CD8-positive, alpha-beta memory T cell (primary cell): ENCODE data around the gene RPL18. TPM values are rescaled to one million over a fixed set of nuclear protein-coding genes. Genes with fewer than 3 reads are reported as not detected.
A peak's percentile ranks its signal among the peaks of the same experiment; 100 is the strongest.
"Not testable (repeated sequence)": the region's sequence is repeated elsewhere in the genome, so short reads cannot be mapped to it uniquely, and the experiment has no call there.

Source experiments
- CTCF ChIA-PET: fragments of 350-600 bp; sonication (Branson Sonifier 250); formaldehyde crosslinking; loops from one replicate; lab custom pipeline; 2021; ENCODE audit warnings: antibody characterized with exemption; lab: Charles Lee
- POLR2A ChIA-PET: fragments of 350-600 bp; sonication (Branson Sonifier 250); formaldehyde crosslinking; loops from one replicate; lab custom pipeline; 2021; ENCODE audit warnings: antibody characterized with exemption; lab: Charles Lee
- DNase-seq, 5 donors: peaks; one replicate each; pipeline versions ENCODE4 v3.0.0 to v3.0.0-alpha.2; 2020 to 2022; ENCODE audit warnings: mixed read lengths in 1 of 5
- H3K27ac ChIP-seq: one replicate; pipeline ENCODE4 v1.7.0; 2013; ENCODE audit warnings: low read depth, mild to moderate bottlenecking, low read length, moderate library complexity
- H3K27me3 ChIP-seq: 2 replicates; pipeline ENCODE4 v1.7.0; 2013; ENCODE audit warnings: low read length, mild to moderate bottlenecking; ENCODE audit not compliant: insufficient read depth, poor library complexity, severe bottlenecking
- H3K36me3 ChIP-seq: 2 replicates; pipeline ENCODE4 v1.7.0; 2013; ENCODE audit warnings: mild to moderate bottlenecking, low read length, moderate library complexity; ENCODE audit not compliant: insufficient read depth
- H3K4me1 ChIP-seq: 2 replicates; pipeline ENCODE4 v1.7.0; 2013; ENCODE audit warnings: mild to moderate bottlenecking, low read length, moderate library complexity; ENCODE audit not compliant: insufficient read depth
- H3K4me3 ChIP-seq: 2 replicates; pipeline ENCODE4 v1.7.0; 2013; ENCODE audit warnings: mild to moderate bottlenecking, low read length
- H3K9me3 ChIP-seq: 2 replicates; pipeline ENCODE4 v1.7.0; 2013; ENCODE audit warnings: mild to moderate bottlenecking, low read length
- H3K27ac Mint-ChIP-seq, 8 donors: one replicate each; pipeline ENCODE4 v1.8.0; 2020 to 2021; ENCODE audit warnings: mixed read lengths in 8 of 8, mild to moderate bottlenecking in 6 of 8, inconsistent platforms in 3 of 8, moderate library complexity in 3 of 8
- H3K27me3 Mint-ChIP-seq, 2 donors: one replicate each; pipeline ENCODE4 v1.8.0; 2020 to 2021; ENCODE audit warnings: mixed read lengths in 2 of 2, mild to moderate bottlenecking in 1 of 2, moderate library complexity in 1 of 2
- H3K36me3 Mint-ChIP-seq, 3 donors: one replicate each; pipeline ENCODE4 v1.8.0; 2020 to 2021; ENCODE audit warnings: mixed read lengths in 3 of 3, inconsistent platforms in 1 of 3, mild to moderate bottlenecking in 1 of 3
- H3K4me1 Mint-ChIP-seq, 3 donors: one replicate each; pipeline ENCODE4 v1.8.0; 2020 to 2021; ENCODE audit warnings: mixed read lengths in 3 of 3, inconsistent platforms in 1 of 3, mild to moderate bottlenecking in 1 of 3
- H3K4me3 Mint-ChIP-seq, 7 donors: one replicate each; pipeline ENCODE4 v1.8.0; 2020 to 2021; ENCODE audit warnings: mixed read lengths in 7 of 7, mild to moderate bottlenecking in 6 of 7, moderate library complexity in 4 of 7, inconsistent platforms in 2 of 7
- H3K9me3 Mint-ChIP-seq, 5 donors: one replicate each; pipeline ENCODE4 v1.8.0; 2020 to 2022; ENCODE audit warnings: mixed read lengths in 5 of 5, mild to moderate bottlenecking in 3 of 5, moderate library complexity in 2 of 5, inconsistent platforms in 1 of 5
- polyA plus RNA-seq: library from polyadenylated mRNA; unstranded; fragments of 300-500 nt; fragmentation: Illumina TruSeq; gene quantifications from one replicate; pipeline ENCODE4 v1.2.3, GENCODE V29; 2021
- total RNA-seq, 2 experiments: library from RNA; stranded (reverse); gene quantifications; one replicate each; pipeline ENCODE4 v1.2.3, GENCODE V29; 2021

Gene RPL18
- total and polyA plus RNA-seq, 3 experiments from 2014 or later, result 1,778 to 1,821 (median 1,810) TPM

DNA sequence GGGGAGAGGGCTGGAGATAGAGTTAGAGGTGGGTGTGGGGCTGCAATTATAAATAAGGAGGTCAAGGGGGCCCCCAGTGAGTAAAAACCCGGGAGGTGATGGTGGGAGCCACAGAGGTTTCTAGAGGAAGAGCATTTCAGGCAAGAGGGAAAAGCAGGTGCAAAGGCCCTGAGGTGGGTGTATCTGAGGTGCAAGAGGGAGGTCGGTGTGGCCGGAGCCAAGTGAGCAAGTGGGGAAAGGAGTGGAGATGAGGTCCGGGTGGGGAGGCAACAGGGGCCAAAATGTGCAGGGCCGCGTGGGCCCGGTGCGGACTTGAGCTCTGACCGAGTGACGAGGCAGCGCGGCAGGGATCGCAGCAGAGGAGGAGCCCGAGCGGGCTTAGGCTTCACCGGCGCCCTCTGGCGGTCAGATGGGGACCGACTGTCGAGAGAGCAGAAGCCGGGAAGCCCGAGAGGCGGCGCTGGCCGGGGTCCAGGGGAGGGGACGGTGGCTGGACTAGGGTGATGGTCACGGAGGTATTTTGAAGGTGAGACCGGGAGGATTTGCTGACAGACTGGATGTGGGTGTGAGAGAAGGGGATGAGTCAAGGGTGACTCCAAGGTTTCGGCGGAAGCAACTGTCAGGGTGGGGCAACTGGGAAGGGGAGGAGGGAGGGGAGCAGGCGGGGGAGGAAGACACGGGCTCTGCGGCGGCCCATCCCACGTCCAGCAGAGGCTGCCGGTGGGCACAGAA is 30.1 kb downstream of the RPL18 start:
- no peak overlapping the region for H3K27ac ChIP-seq
- Mint-ChIP-seq H3K36me3 (no peaks in the 10 kb centered on the region), H3K9me3 (no peaks in the 10 kb centered on the region), H3K4me1 (peaks cover 10 to 17% (median 15%) of the 10 kb centered on the region in 3 donors), H3K27me3 (peaks cover 2 to 10% of the 10 kb centered on the region in 2 donors), H3K4me3 (peak overlapping the region; percentile 46 to 81 (median 65)), H3K27ac (peak overlapping the region in 5 of 8 donors; percentile 11 to 78 (median 48))
- CTCF ChIA-PET, result interaction anchor here (0.7 to 11.2 kb wide), 13 partner anchors 9 to 256 kb away, joined by 3 to 152 read pairs (median 3); partner anchors contain the start of gene SPACA4
- no peaks in the 10 kb centered on the region for H3K36me3 ChIP-seq
- H3K4me1 ChIP-seq, result peaks cover 6% of the 10 kb centered on the region
- DNase-seq, result peak; percentile 72 to 88 (median 80)
- H3K27me3 ChIP-seq, result no peaks in the 10 kb centered on the region
- H3K9me3 ChIP-seq, result no peaks in the 10 kb centered on the region
- POLR2A ChIA-PET, result interaction anchor here (0.6 kb wide), 1 partner anchor 57 kb away, joined by 3 read pairs; no protein-coding TSS in a partner anchor
- peak overlapping the region; percentile 52 for H3K4me3 ChIP-seq

DNA sequence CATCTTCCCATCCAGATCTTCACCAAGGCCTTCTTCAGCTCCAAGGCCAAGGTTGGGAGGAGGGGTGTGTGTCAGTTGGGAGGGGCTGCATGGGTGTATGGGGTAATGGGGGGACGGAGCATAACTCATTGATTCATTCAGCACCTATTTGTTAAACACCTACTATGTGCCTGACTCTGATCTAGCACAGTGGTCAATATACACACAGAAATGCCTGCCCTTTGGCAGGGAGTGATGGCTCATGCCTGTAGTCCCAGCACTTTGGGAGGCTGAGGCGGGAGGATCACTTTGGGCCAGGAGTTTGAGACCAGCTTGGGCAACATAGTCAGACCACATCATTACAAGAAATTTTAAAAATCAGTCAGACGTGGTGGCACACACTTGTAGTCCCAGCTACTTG is 31.6 kb downstream of the RPL18 start:
- peaks cover 2 to 12% of the 10 kb centered on the region in 2 donors for H3K27me3 Mint-ChIP-seq
- no peak for DNase-seq
- no peaks in the 10 kb centered on the region for H3K9me3 Mint-ChIP-seq
- ChIA-PET CTCF (interaction anchor here (0.5 to 11.2 kb wide), 6 partner anchors 18 to 254 kb away, joined by 3 to 152 read pairs (median 8); no protein-coding TSS in a partner anchor), POLR2A (no interaction called here)
- Histone ChIP-seq H3K4me1 (peaks cover 6% of the 10 kb centered on the region), H3K4me3 (no peak overlapping the region), H3K27ac (no peak overlapping the region), H3K36me3 (no peaks in the 10 kb centered on the region), H3K9me3 (no peaks in the 10 kb centered on the region), H3K27me3 (no peaks in the 10 kb centered on the region)
- no peaks in the 10 kb centered on the region for H3K36me3 Mint-ChIP-seq
- no peak overlapping the region for H3K4me3 Mint-ChIP-seq
- peak overlapping the region in 1 of 8 donors; percentile 66 for H3K27ac Mint-ChIP-seq
- peaks cover 10 to 17% (median 11%) of the 10 kb centered on the region in 3 donors for H3K4me1 Mint-ChIP-seq

DNA sequence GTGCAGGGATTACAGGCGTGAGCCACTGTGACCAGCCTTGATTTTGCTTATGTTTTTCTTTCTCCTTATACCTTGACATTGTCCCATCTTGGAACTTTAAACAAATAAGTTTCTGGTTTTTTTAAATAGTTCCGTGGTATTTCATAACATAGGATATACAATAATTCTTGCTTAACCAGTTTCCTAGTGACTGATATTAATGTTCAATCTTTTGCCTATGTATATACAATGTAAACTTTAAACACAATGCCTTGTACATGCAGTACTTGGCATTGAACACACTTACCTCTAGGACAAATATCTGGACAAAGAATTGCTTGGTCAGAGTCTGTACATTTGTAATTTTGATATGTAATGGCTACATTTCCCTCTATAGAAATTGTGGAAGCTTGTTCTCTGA is 36.8 kb downstream of the RPL18 start:
- CTCF ChIA-PET, result interaction anchor here (0.6 to 11.2 kb wide), 2 partner anchors 12 to 76 kb away, joined by 3 to 152 read pairs; no protein-coding TSS in a partner anchor
- no peak overlapping the region for H3K27ac ChIP-seq
- Mint-ChIP-seq H3K4me1 (peaks cover 3 to 6% (median 4%) of the 10 kb centered on the region in 3 donors), H3K27me3 (peaks cover 0 to 9% of the 10 kb centered on the region in 2 donors), H3K27ac (no peak overlapping the region), H3K9me3 (no peaks in the 10 kb centered on the region), H3K4me3 (no peak overlapping the region), H3K36me3 (no peaks in the 10 kb centered on the region)
- H3K27me3 ChIP-seq, result no peaks in the 10 kb centered on the region
- DNase-seq, result no peak
- H3K9me3 ChIP-seq, result no peaks in the 10 kb centered on the region
- H3K4me1 ChIP-seq, result no peaks in the 10 kb centered on the region
- POLR2A ChIA-PET, result no interaction called here
- H3K36me3 ChIP-seq, result no peaks in the 10 kb centered on the region
- no peak overlapping the region for H3K4me3 ChIP-seq

DNA sequence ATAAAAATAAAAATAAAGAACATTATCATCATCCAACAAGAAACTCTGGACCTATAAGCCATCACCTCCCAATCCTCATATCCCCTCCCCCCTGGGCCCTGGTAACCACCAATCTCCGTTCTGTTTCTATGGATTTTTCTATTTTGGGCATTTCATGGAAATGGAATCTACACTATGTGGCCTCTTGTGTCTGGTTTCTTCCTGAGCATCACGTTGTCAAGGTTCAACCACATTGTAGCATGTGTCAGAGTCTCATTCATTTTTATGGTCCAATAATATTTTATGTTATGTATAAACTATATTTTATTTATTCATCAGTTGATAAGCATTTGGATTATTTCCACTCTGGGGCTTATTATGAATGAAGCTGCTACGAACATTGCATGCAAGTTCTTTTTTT is 40.1 kb downstream of the RPL18 start:
- no peaks in the 10 kb centered on the region for H3K9me3 ChIP-seq
- H3K4me1 Mint-ChIP-seq, result no peaks in the 10 kb centered on the region
- H3K36me3 ChIP-seq, result no peaks in the 10 kb centered on the region
- POLR2A ChIA-PET, result no interaction called here
- no peak overlapping the region for H3K27ac Mint-ChIP-seq
- no peaks in the 10 kb centered on the region for H3K4me1 ChIP-seq
- no peaks in the 10 kb centered on the region for H3K36me3 Mint-ChIP-seq
- H3K27ac ChIP-seq, result no peak overlapping the region
- peaks cover 0 to 4% of the 10 kb centered on the region in 2 donors for H3K27me3 Mint-ChIP-seq
- CTCF ChIA-PET, result interaction anchor here (0.9 kb wide), 1 partner anchor 10 kb away, joined by 3 read pairs; no protein-coding TSS in a partner anchor
- no peaks in the 10 kb centered on the region for H3K9me3 Mint-ChIP-seq
- H3K4me3 Mint-ChIP-seq, result no peak overlapping the region
- DNase-seq, result no peak
- no peaks in the 10 kb centered on the region for H3K27me3 ChIP-seq
- H3K4me3 ChIP-seq, result no peak overlapping the region

DNA sequence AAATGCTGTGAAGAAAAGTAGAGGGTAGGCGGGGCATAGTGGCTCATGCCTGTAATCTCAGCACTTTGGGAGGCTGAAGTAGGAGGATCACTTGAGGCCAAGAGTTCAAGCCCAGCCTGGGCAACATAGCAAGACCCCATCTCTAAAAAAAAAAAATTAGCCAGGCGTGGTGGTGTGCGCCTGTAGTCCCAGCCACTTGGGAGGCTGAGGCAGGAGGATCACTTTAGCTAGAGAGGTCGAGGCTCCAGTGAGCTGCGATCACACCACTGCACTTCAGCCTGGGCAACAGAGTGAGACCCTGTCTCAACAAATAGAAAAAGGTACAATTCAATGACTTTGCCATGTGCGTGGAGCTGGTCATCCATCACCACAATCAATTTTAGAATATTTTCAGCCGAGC is 41.1 kb downstream of the RPL18 start:
- POLR2A ChIA-PET, result not testable (repeated sequence)

DNA sequence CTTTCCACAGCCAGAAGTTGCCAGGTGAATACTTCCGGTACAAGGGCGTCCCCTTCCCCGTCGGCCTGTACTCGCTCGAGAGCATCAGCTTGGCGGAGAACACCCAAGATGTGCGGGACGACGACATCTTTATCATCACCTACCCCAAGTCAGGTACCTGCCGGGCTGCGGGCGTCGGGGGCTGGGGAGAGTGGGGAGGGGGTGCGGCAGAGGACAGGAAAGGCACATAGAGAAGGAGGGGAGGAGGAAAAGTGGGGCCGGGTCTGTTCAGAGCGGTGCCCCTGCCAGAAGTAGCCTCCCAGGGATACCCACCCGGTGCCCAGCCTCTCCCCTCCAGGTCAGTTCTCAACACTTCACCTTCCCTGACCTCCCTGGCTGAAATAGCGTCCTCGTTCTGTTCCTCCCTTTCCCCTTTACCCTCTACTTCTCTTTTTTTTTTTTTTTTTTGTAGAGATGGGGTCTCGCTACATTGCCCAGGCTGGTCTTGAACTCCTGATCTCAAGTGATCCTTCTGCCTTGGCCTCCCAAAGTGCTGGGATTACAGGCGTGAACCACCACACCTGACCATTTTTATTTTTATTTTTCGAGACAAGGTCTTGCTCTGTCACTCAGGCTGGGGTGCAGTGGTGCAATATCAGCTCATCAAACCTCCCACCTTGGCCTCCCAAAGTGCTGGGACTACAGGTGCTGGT is 42.9 kb downstream of the RPL18 start:
- Mint-ChIP-seq H3K4me1 (no peaks in the 10 kb centered on the region), H3K27ac (no peak overlapping the region), H3K36me3 (no peaks in the 10 kb centered on the region), H3K27me3 (no peaks in the 10 kb centered on the region), H3K9me3 (no peaks in the 10 kb centered on the region), H3K4me3 (no peak overlapping the region)
- Histone ChIP-seq H3K27ac (no peak overlapping the region), H3K36me3 (no peaks in the 10 kb centered on the region), H3K4me3 (no peak overlapping the region), H3K9me3 (no peaks in the 10 kb centered on the region), H3K27me3 (no peaks in the 10 kb centered on the region), H3K4me1 (no peaks in the 10 kb centered on the region)
- ChIA-PET POLR2A (interaction anchor here (0.7 kb wide), 1 partner anchor 1462 kb away, joined by 8 read pairs; the partner anchor contains the start of gene ZC3H4), CTCF (interaction anchor here (0.5 kb wide), 1 partner anchor 1670 kb away, joined by 3 read pairs; no protein-coding TSS in a partner anchor)
- DNase-seq, result no peak

More for the DNA sequence above, 41.1 kb downstream of the RPL18 start:
- not testable (repeated sequence) for H3K9me3 Mint-ChIP-seq, H3K4me1 ChIP-seq, H3K4me3 ChIP-seq, H3K27me3 Mint-ChIP-seq, H3K27ac Mint-ChIP-seq, H3K9me3 ChIP-seq, H3K4me1 Mint-ChIP-seq, H3K4me3 Mint-ChIP-seq, H3K36me3 ChIP-seq, H3K27ac ChIP-seq, DNase-seq, H3K36me3 Mint-ChIP-seq, H3K27me3 ChIP-seq
- CTCF ChIA-PET, result interaction anchor here (1.0 kb wide), 2 partner anchors 30 to 72 kb away, joined by 3 read pairs; no protein-coding TSS in a partner anchor

DNA sequence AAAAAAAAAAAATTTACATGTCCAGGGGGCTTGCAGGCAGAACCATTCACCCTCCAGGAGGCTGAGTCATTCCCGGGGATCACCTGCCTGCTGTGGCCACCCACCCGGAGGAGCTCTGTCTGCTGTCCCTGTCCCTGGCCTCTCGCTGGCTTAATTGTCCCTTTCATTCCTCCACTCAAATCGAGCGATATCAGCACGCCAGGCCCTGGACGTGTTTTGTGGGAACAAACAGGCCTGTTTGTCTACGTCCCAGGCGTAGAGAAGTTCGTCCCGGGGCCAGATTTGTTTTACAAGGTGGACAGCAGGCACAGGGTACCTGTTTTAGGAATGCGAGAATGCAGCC is 45.8 kb downstream of the RPL18 start:
- H3K9me3 ChIP-seq, result no peaks in the 10 kb centered on the region
- peak overlapping the region in 1 of 8 donors; percentile 47 for H3K27ac Mint-ChIP-seq
- H3K27me3 ChIP-seq, result no peaks in the 10 kb centered on the region
- H3K36me3 Mint-ChIP-seq, result no peaks in the 10 kb centered on the region
- ChIA-PET CTCF (no interaction called here), POLR2A (no interaction called here)
- no peaks in the 10 kb centered on the region for H3K9me3 Mint-ChIP-seq
- H3K4me1 ChIP-seq, result no peaks in the 10 kb centered on the region
- no peak for DNase-seq
- H3K4me3 ChIP-seq, result no peak overlapping the region
- H3K27ac ChIP-seq, result no peak overlapping the region
- no peaks in the 10 kb centered on the region for H3K36me3 ChIP-seq
- peaks cover 0 to 5% of the 10 kb centered on the region in 2 donors for H3K27me3 Mint-ChIP-seq
- H3K4me1 Mint-ChIP-seq, result no peaks in the 10 kb centered on the region
- no peak overlapping the region for H3K4me3 Mint-ChIP-seq
